Heart left ventricle (tissue), 16 donors: ENCODE results near the gene ZNF860. TPM values are rescaled to one million over a fixed set of nuclear protein-coding genes. Genes with fewer than 3 reads are reported as not detected.

Experiments used
- ATAC-seq, 4 donors: fragments of 200-7000 bp; cut with Tn5 transposase; one replicate each; pipeline ENCODE4 v1.9.1; 2020 to 2022; ENCODE audit warnings: moderate library complexity in 4 of 4, mild to moderate bottlenecking in 3 of 4, moderate number of reproducible peaks in 1 of 4
- DNase-seq, 5 donors: peaks; one replicate each; pipeline ENCODE4 v3.0.0-alpha.2; 2020
- H3K27ac ChIP-seq, 12 donors: fragments of 200-600 bp; sonication (generic) in 4 of 12; one replicate each; pipeline versions ENCODE4 v1.5.0 to v1.8.0; 2016 to 2022; ENCODE audit warnings: mild to moderate bottlenecking in 2 of 12
- H3K27me3 ChIP-seq, 9 donors: fragments of 200-600 bp; sonication (generic) in 2 of 9; one replicate each; pipeline versions ENCODE4 v1.5.1 to v1.8.0; 2016 to 2022; ENCODE audit warnings: mild to moderate bottlenecking in 3 of 9
- H3K36me3 ChIP-seq, 9 donors: fragments of 200-600 bp; sonication (generic) in 2 of 9; one replicate each; pipeline versions ENCODE4 v1.5.0 to v1.8.0; 2018 to 2022; ENCODE audit warnings: mild to moderate bottlenecking in 2 of 9
- H3K4me1 ChIP-seq, 12 donors: fragments of 200-600 bp; sonication (generic) in 4 of 12; one replicate each; pipeline versions ENCODE4 v1.5.0 to v1.8.0; 2016 to 2022; ENCODE audit warnings: mild to moderate bottlenecking in 3 of 12
- H3K4me3 ChIP-seq, 12 donors: fragments of 200-600 bp; sonication (generic) in 4 of 12; one replicate each; pipeline versions ENCODE4 v1.5.0 to v1.8.0; 2017 to 2022; ENCODE audit warnings: mild to moderate bottlenecking in 9 of 12, moderate library complexity in 4 of 12
- H3K9me3 ChIP-seq, 12 donors: fragments of 200-600 bp; sonication (generic) in 4 of 12; one replicate each; pipeline versions ENCODE4 v1.5.0 to v1.8.0; 2016 to 2022; ENCODE audit warnings: mild to moderate bottlenecking in 1 of 12
- POLR2A ChIP-seq, 2 donors: fragments of 450-650 bp; IDR thresholded peaks; one replicate each; pipeline ENCODE4 v1.6.1; 2017; ENCODE audit warnings: antibody characterized with exemption in 2 of 2, mild to moderate bottlenecking in 2 of 2, moderate library complexity in 2 of 2
- WGBS, 4 donors: extraction: QIAGEN DNeasy Blood & Tissue Kit in 2 of 4; methylation state at CpG; one replicate each; pipeline versions ENCODE4 v1.1.5 to v1.1.7; 2013 to 2018; 5-methylcytosine and 5-hydroxymethylcytosine counted together
- intact Hi-C, 10 donors: fragments of 100-400 bp; cut with DNase I; formaldehyde crosslinking; loops; one replicate each; pipeline versions ENCODE4 v1.11.1 to v1.14.2; 2022
- polyA plus RNA-seq, 2 donors: library from polyadenylated mRNA; stranded (reverse); fragments of 200-250 nt; gene quantifications; one replicate each; pipeline ENCODE4 v1.2.3, GENCODE V29; 2013
- total RNA-seq, 9 donors: library from RNA; depleted of rRNA in 2 of 9; stranded (reverse); fragments of >200 nt in 2 of 9; fragmentation: NEBNext Ultra II Directional in 3 of 9; extraction: Animal tissue kit (Norgen Biotek cat#: 25700) in 3 of 9; gene quantifications; one replicate each; pipeline versions ENCODE4 v1.1.0 to v1.2.4, GENCODE V29; 2016 to 2023
- TF ChIP-seq, protein P1 (sequence below), 12 donors: fragments of 200-600 bp; sonication (generic) in 4 of 12; IDR thresholded peaks; one replicate each; pipeline versions ENCODE4 v1.5.0 to v1.8.0; 2018 to 2022; ENCODE audit warnings: antibody characterized with exemption in 12 of 12, mild to moderate bottlenecking in 5 of 12
- donor health status: ischemic (EF 13 %, LVEDD 7.1; RV severe dilation, severe dysfunction).
- donor health status: healthy with polysubstance abuse.
- donor health status: DM: no; HTN: yes; CAD: no.
- donor health status: DM: no; HTN: no; CAD: no.
- donor health status: ischemic (EF 25% LVEDD 6.9; RV normal size, moderate dysfunction).
- donor health status: ischemic (EF 25% LVEDD 5.7; RV mildly dilated, moderate dysfunction).
- donor health status: healthy.
- donor health status: DM: yes; HTN: yes; CAD: no.
- donor health status: ischemic (EF 35%, LVEDD 5.7; RV mildly dilated, moderate dysfunction).
- donor health status: nonischemic (EF 11% LVEDD 7.7; RV severe dilation, severe dysfunction).
- donor health status: DM: yes; HTN: yes; CAD: no.
- donor health status: PGD.
- donor health status: ischemic (EF 29% LVEDD 5.4; RV normal size, mild dysfunction).
- donor health status: nonischemic (EF 23%, LVEDD 6.1; RV moderate dilation, normal function).

ZNF860 gene
- total and polyA plus RNA-seq, 11 donors = 0.08 to 0.53 (median 0.14) TPM; not detected in 4

DNA sequence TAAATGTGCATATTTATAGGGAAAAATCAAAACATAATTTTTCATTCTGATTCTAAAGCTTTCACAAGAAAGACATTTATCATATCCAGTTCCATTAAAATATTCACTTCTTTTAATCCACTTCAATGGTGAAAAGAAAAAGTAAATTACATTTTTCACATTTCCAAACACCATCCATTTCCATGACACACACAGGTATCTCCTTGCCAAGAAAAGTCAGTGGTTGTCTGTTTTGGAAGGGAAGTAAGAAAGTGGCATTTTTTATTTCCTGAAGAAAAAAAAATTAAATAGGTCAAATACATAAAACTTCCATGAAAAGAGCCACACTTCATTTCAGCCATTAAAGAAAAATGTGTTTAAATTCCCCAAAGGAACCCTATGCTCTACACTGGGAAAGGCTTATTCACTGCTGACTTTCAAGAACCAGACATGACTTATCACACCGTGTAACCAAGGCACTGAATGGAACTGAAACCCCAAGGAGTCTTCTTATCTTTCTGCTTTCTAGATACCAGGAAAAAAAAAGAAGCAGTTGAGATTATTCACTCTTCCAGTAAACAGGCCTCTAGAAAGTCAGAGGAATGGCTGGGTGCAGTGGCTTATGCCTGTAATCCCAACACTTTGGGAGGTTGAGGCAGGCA lies 45.0 kb upstream of the ZNF860 start:
- ATAC-seq (peak in 2 of 4 donors; percentile 53 to 74), DNase-seq (no peak)
- 17 to 27% (median 24%) methylated on average over 1 of the region's 1 CpG for WGBS, 4 donors
- H3K27ac ChIP-seq = no peak overlapping the region
- H3K4me3 ChIP-seq = no peak overlapping the region
- TF ChIP-seq, protein P1, sequence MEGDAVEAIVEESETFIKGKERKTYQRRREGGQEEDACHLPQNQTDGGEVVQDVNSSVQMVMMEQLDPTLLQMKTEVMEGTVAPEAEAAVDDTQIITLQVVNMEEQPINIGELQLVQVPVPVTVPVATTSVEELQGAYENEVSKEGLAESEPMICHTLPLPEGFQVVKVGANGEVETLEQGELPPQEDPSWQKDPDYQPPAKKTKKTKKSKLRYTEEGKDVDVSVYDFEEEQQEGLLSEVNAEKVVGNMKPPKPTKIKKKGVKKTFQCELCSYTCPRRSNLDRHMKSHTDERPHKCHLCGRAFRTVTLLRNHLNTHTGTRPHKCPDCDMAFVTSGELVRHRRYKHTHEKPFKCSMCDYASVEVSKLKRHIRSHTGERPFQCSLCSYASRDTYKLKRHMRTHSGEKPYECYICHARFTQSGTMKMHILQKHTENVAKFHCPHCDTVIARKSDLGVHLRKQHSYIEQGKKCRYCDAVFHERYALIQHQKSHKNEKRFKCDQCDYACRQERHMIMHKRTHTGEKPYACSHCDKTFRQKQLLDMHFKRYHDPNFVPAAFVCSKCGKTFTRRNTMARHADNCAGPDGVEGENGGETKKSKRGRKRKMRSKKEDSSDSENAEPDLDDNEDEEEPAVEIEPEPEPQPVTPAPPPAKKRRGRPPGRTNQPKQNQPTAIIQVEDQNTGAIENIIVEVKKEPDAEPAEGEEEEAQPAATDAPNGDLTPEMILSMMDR (IDR thresholded peaks at IDR 0.05) = no peak
- no peak for TF ChIP-seq POLR2A (IDR thresholded peaks at IDR 0.05)
- no peaks in the 10 kb centered on the region for H3K36me3 ChIP-seq
- intact Hi-C loops = no loop called here
- no peaks in the 10 kb centered on the region for H3K9me3 ChIP-seq
- no peaks in the 10 kb centered on the region for H3K27me3 ChIP-seq
- peaks cover 0 to 25% (median 6%) of the 10 kb centered on the region in 12 donors for H3K4me1 ChIP-seq

- ATAC-seq (no peak), DNase-seq (no peak)
- no peak for TF ChIP-seq POLR2A (IDR thresholded peaks at IDR 0.05)
- TF ChIP-seq, protein P1 (IDR thresholded peaks at IDR 0.05) = no peak
- intact Hi-C loops = no loop called here
- peaks cover 0 to 27% (median 7%) of the 10 kb centered on the region in 12 donors for H3K4me1 ChIP-seq
- no peak overlapping the region for H3K27ac ChIP-seq
- H3K9me3 ChIP-seq = no peaks in the 10 kb centered on the region
- H3K27me3 ChIP-seq = no peaks in the 10 kb centered on the region
- 80 to 99% (median 95%) methylated on average over 4 of the region's 4 CpGs for WGBS, 4 donors
- no peak overlapping the region for H3K4me3 ChIP-seq
- no peaks in the 10 kb centered on the region for H3K36me3 ChIP-seq
These were observed 44.3 kb upstream of the ZNF860 start for GRCh38 chr3:31937225-31937624.

DNA sequence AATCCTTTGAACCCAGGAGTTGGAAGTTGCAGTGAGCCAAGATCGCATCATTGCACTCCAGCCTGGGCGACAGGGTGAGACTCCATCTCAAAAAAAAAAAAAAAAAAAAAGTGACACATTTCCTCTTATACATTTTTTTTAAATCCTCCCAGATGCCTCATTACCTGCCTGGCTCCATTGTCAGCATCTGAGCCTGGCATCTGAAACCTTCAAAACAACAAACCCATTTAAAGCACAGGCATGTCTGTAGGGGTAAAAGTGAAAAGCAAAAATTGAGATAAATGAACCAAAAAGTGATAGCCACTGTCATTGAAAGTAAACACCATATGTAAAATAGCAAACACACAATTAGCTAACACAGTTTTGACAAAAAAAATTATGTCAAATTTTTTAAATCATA lies 39.1 kb upstream of the ZNF860 start:
- TF ChIP-seq, protein P1 (IDR thresholded peaks at IDR 0.05) = no peak
- no peak for TF ChIP-seq POLR2A (IDR thresholded peaks at IDR 0.05)
- no peak overlapping the region for H3K27ac ChIP-seq
- DNase-seq (no peak), ATAC-seq (no peak)
- H3K4me1 ChIP-seq = peaks cover 0 to 36% (median 21%) of the 10 kb centered on the region in 12 donors
- no peak overlapping the region for H3K4me3 ChIP-seq
- no peaks in the 10 kb centered on the region for H3K9me3 ChIP-seq
- intact Hi-C loops = no loop called here
- 92 to 97% (median 96%) methylated on average over 2 of the region's 2 CpGs for WGBS, 4 donors
- H3K27me3 ChIP-seq = no peaks in the 10 kb centered on the region
- H3K36me3 ChIP-seq = no peaks in the 10 kb centered on the region

DNA sequence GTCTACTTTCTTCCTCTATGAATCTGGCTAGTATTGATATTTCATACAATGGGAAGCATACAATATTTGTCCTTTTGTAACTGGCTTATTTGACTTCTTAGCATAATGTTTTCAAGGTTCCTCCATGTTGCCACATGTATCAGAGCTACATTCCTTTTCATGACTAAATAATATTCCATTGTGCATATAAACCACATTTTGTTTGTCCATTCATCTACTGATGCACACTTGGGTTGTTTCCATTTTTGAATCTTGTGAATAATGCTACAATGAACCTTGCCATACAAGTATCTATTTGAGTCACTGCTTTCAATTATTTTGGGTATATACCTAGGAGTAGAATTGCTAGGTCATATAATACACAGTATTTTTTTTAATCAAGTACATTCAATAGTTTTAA lies 38.5 kb upstream of the ZNF860 start:
- ATAC-seq = no peak
- Histone ChIP-seq H3K9me3 (no peaks in the 10 kb centered on the region), H3K36me3 (no peaks in the 10 kb centered on the region), H3K4me1 (peaks cover 0 to 40% (median 22%) of the 10 kb centered on the region in 12 donors), H3K27ac (no peak overlapping the region), H3K4me3 (no peak overlapping the region), H3K27me3 (no peaks in the 10 kb centered on the region)
- no peak for TF ChIP-seq POLR2A (IDR thresholded peaks at IDR 0.05)
- TF ChIP-seq, protein P1 (IDR thresholded peaks at IDR 0.05) = no peak
- no peak for DNase-seq
- intact Hi-C loops = no loop called here
